ENCODE data around the gene RANGAP1.

RANGAP1 gene, protein sequence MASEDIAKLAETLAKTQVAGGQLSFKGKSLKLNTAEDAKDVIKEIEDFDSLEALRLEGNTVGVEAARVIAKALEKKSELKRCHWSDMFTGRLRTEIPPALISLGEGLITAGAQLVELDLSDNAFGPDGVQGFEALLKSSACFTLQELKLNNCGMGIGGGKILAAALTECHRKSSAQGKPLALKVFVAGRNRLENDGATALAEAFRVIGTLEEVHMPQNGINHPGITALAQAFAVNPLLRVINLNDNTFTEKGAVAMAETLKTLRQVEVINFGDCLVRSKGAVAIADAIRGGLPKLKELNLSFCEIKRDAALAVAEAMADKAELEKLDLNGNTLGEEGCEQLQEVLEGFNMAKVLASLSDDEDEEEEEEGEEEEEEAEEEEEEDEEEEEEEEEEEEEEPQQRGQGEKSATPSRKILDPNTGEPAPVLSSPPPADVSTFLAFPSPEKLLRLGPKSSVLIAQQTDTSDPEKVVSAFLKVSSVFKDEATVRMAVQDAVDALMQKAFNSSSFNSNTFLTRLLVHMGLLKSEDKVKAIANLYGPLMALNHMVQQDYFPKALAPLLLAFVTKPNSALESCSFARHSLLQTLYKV

DNA sequence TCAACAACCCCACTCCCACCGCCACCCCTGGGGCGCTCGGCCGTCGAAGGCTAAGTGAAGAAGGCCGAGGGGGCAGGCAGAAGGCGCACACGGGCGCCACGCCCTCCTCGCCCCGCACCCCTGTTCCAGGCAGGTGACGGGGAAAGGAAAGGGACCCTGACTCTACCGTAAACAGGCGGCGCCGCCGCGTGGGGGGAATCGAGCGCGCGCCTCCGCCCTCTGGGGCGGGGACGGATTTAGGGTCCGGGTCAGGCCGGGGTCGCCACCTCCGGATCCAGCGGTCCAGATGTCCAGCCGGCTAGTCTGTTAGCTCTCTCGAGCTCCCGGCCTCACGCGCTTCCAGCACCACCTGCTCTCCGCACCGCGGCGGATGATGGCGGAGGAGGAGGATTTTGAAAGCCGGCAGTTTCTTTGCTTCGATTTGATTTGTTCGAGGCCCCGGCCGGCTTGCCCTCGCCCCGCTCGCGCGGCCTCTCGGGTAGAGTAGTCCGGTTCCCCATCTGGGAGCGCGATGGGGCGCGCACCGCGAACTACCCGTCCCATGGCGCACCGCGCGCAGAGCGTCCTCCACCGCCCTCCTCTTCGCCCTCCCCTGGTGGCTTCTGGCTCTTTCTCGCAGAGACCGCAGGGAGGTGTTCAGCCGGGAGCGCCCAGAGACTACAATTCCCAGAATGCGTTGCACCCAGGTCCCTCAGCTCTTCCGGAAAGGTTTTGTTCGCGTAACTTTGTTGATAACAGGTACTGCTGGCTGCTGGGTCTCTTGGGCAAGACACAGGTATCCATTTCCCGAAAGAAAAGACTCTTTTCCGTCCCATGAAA, at the start of gene RANGAP1:
TSS of gene RANGAP1 (minus strand) at position 368 of the 819 bp plus-strand sequence. CDS start 5,143 bp downstream, outside the sequence.
- peak; percentile 97 to 98 for DNase-seq

- no peak for DNase-seq
These were observed 49.1 kb upstream of the RANGAP1 start for GRCh38 chr22:41334951-41335635.

GRCh38 chr22:41334215-41334614, 48.2 kb upstream of the RANGAP1 start:
- DNase-seq = no peak

GRCh38 chr22:41333806-41334205, 47.8 kb upstream of the RANGAP1 start:
- DNase-seq = no peak

DNA sequence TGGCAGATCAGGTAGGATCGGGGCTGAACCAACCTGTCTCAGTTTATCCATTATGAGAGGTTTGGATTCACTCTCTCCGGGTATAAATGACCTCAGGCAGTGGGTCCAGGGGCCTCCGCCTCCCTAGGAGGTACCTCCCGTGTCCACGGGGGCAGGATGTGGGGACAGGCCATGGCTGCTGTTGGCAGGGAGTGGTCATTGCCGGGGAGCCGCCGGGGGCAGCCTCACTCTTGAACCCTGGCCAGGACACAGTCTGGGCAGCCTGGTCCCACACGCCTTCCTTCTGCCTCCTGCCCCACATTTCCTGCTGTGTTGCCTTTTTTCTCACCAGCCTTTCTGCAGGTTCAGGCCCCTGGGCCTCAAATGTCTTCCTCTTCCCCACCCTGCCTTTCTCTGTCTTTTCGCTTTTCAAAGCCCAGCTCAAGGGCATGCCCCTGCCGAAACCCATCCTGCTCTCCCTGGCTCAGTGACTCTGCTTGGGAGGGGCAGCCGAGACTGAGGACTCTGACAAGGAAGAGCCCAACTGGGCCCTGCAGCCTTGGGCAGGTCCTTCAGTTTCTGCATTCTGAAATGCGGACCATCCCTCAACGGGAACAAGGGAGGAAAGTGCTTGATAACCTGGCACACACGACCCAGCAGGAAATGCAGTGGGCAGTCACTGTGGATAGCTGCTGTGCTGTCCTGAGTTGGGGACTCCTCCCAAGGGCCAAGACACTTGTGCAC, 46.4 kb upstream of the RANGAP1 start:
- no peak for DNase-seq

GRCh38 chr22:41330169-41330568, 44.2 kb upstream of the RANGAP1 start:
- DNase-seq = no peak

DNA sequence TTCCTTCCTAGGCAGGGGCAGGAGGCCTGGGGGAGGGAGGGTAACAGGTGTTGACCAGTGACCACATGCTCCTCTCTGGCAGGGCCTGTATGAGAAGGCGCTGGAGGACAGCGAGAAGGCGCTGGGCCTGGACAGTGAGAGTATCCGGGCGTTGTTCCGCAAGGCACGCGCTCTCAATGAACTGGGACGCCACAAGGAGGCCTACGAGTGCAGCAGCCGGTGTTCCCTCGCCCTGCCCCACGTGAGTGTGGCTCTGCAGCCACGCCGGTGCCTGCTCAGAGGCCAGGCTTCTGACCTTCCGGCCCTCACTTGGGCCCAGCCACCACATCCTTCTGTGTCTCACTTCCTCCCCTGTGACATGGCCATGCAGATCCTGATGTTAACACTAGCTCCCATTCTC, 41.1 kb upstream of the RANGAP1 start:
- no peak for DNase-seq

- DNase-seq = no peak
These were observed 39.0 kb upstream of the RANGAP1 start for GRCh38 chr22:41324821-41325528.

GRCh38 chr22:41320416-41321240, 34.6 kb upstream of the RANGAP1 start:
- DNase-seq = no peak

DNA sequence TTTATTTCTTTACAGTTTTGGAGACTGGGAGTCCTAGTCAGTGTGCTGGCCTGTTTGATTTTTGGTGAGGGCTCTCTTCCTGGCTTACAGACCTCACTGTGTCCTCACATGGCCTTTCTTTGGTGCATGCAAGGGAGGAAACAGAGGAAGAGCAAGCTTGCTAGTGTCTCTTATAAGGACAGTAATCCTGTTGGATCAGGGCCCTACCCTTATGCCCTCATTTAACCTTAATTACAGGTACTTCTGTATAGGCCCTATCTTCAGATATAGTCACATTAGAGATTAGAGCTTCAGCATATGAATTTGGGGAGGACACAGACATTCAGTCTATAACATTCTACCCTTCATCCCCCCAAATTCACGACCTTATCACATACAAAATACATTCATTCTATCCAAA, 29.6 kb upstream of the RANGAP1 start:
- no peak for DNase-seq

GRCh38 chr22:41314821-41315220, 28.8 kb upstream of the RANGAP1 start:
- no peak for DNase-seq

GRCh38 chr22:41311487-41311886, 25.5 kb upstream of the RANGAP1 start:
- DNase-seq = no peak

- DNase-seq = no peak
These were observed 24.3 kb upstream of the RANGAP1 start for GRCh38 chr22:41310336-41310735.

DNA sequence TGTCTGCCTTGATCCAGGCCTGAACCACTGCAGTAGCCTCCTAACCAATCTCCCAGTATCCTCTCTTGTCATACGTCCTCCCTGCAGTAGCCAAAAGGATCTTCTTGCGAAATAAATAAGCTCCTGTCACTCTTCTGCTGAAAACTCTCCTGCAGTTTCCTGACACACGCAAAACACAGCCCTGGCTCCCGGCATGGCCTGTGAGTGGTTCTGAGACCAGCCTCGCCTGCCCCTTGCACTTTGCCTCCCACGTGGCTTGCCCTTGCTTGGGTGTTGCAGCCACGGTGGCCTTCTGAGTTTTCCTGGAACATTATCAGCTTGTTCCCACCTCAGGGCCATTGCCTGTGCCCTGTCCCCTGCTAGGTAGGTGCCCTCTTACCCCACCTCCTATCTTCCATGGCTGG, 22.6 kb upstream of the RANGAP1 start:
- DNase-seq = no peak

DNA sequence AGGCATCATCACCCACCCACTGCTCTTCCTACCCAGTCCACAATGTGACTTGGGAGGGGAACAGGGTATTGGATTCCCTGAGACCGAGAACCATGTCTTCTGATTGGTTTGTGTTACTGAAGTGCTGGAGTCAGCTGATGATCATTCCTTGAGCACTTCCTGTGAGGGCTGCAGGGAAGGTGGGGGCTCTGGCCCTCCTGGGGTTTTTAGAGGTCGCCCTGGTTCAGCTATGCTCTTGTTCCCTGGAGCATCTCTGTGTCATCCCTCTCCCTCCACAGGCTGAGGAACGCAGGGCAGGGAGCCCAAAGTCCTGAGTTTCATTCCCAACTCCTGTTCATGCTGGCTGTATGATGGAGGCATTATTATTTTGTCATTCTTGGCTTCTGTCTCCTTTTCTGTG, 22.1 kb upstream of the RANGAP1 start:
- no peak for DNase-seq

DNA sequence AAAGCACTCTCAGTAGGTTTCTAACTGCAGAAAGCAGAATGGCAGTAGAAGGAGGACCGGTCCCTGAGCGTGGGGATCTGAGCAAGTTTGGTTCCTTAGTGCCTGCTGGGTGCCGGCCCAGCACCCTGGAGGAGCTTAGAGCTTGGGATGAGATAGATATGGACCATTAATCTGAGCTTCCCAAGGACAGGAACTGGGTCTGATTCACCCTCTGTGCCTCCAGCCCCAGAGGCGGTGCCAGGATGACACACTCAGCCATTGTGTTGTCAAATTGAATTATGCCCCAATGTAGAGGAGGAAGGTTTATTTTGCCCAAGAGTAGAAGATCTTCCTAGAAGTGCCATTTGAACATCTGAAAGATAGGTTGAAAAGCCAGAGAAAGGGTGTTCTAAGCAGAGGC, 19.7 kb upstream of the RANGAP1 start:
- no peak for DNase-seq

- DNase-seq = no peak
These were observed 16.8 kb upstream of the RANGAP1 start for GRCh38 chr22:41302811-41303210.

- DNase-seq = no peak
These were observed 16.2 kb upstream of the RANGAP1 start for GRCh38 chr22:41302021-41302767.

DNA sequence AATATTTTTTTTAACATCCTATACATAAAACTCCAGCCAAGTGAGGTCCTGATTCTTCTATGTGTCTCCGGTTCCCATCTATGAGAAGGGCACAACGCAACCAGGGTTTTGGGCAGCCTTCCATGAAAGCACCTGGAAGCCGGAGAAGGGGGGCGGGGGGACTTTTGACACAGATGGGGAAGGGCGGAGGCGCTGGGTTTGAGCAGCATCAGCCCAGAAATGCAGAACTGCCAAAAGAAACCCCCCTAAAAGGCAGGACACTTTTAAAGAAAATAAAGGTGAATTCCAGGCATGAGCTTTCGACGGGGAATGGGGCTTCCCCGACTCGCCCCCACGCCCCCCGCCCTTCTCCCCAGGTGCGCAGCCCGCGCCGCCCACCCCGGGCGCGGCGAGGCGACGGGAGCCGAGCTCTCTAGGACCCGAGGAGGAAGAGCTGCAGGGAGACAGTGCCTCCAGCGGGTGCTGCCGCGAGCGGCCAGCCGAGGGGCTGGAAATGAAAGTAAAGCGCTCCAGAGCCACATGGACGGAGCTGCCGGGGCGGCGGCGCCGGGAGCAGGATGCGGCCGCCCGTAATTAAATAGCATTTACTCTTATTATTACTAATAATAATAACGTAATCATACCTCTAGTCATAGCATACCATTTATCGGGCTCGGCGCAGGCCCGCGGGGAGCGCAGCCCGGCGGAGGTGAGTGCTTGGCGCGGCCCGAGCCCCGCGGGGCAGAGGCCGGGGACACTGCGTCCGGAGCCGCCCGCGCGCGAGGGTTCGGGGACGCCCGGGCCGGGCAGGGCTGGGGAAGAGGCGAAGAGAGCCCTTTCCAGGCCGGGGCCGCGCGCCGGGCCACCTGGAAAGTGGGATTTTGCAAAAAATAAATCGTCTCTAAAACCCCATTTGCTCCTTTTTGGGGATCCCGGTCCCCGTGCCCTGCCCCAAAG, 15.4 kb upstream of the RANGAP1 start, which contains the start of gene ZC3H7B:
TSS of gene ZC3H7B (plus strand) at position 441 of the 936 bp plus-strand sequence. CDS start 19,136 bp downstream, outside the sequence.
- DNase-seq = peak; percentile 78 to 83

All from NCI-H1930 (cell line).